HG02943 (cell line): Measurements from ENCODE around the gene C20orf202.

Experiments
- ATAC-seq: cut with Tn5 transposase; IDR thresholded peaks from one replicate; pipeline ENCODE4 v1.9.1; 2021; ENCODE audit warnings: mild to moderate bottlenecking, low read depth, moderate library complexity; ENCODE audit not compliant: unreplicated experiment

Gene C20orf202

DNA sequence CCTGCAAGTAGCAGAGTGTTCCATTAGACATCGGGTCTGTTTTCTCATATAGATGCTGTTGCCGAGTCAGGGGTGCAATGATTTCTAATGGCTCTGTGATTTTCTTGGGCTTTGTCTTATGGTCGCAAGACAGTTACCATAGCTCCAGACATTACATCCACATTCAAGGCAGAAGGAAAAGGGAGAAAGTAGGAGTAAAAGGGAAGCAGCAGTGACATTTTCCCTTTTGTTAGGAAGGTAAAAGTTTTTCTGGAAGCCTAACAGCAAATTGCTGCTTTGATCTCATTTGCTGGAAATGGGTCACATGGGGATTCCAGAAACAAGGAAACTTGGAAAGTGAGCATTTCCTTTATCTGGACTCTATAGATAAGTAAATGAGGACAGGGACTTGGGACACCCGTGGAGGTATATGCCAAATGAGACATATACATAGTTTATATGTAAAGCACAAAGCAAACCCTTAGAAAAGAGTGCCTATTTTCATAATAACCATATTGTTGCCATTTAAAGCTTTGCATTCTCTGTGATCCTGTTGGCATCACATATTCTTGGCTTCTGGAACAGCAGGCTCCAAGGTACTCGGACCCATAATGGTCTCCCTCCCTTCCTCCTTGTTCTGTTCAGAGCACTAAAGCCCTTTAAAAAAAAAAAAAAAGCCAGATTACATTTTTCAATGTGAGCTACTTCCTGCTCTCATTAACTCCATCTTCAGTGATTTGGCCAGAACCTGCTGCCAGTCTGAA is at the start of gene C20orf202:
Gene C20orf202, plus strand, starts transcription at position 693 of the 743 bp plus-strand sequence. CDS start 132 bp downstream, outside the sequence.
- ATAC-seq: no peak

DNA sequence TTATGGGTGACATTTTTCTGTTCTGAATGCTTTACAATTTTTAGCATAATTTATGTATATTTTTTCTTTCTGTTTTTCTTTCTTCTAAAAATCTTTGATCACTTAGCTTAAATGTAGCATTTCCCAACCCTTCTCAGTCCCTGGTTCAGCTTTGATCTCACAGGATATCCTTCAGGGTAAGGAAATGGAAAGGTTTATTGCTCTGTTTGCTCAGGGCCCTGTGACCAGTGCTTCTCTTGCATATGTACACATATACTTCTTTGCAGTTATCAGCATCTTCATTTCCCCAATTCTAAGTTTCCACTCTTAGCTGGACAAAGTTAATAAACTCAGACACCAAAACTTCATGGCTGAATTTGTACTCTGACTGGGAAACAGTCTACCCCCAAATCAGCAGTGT is 49.0 kb upstream of the C20orf202 start:
- ATAC-seq: no peak

DNA sequence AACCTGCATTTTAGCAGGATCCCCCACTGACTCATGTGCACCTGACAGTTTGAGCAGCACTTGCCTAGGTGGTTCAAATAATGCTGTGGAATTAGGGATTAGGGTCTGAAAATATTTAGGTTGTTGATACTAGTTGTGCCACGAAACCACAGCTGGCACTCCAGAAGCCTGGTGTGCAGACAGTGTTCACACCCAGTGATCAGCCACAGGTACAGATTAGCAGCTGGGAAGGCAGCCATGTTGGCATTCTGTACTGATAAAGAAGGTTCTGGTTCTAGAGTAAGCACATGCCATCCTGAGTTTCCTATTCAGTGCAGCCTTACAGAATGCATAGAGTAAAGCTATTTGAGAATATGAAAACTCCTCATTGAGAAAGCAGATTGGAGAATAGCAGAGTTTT is 48.6 kb upstream of the C20orf202 start:
- ATAC-seq: no peak

DNA sequence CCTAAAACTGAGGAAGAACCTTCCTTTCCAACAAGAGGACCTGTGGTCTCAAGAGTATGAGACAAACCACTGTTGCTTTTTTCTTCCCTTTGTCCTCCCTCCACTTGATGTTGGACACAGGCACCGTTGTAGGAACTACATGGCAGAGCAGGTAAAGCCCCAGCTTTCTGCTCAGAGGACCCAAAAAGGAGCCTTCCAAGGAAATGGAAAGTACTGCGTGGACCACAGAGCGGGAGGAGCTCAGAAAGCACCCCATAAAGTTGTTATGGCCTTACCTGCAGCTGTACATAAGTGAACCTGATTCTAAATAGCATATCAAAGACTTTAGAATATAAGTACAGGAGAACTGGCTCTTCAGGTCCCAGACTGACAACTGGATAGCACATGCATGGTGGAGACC is 47.9 kb upstream of the C20orf202 start:
- no peak for ATAC-seq

GRCh38 chr20:1160496-1160895 is 42.8 kb upstream of the C20orf202 start:
- no peak for ATAC-seq

DNA sequence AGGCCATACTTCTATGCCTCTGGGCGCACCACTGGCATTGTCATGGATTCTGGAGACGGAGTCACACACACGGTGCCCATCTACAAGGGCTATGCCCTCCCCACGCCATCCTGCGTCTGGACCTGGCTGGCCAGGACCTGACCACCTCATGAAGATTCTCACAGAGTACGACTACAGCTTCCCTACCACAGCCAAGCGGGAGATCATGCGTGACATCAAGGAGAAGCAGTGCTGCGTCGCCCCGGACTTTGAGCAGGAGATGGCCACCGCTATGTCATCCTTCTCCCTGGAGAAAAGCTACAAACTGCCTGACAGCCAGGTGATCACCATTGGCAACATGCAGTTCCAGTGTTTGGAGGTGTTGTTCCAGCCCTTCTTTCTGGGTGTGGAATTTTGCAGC is 42.3 kb upstream of the C20orf202 start:
- no peak for ATAC-seq

DNA sequence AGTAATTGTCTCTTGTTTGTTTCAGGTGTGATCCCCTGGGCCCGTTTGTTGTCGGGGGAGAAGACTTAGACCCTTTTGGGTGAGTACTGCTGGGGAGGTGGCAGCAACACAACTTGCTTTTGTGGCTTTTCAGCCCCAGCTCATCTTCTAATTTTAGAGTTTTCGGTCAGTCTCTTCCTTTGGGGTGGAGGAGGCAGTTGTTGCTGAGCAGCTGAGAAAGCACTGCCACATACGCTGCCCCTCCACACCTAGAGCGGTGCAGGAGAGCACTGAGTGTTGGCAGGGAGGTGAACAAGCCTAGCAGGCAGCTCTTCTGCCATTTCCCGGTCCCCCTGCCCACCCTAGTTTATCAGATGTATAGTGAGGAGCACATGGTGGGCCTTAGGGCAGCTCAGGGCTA is 40.1 kb upstream of the C20orf202 start:
- ATAC-seq: no peak

DNA sequence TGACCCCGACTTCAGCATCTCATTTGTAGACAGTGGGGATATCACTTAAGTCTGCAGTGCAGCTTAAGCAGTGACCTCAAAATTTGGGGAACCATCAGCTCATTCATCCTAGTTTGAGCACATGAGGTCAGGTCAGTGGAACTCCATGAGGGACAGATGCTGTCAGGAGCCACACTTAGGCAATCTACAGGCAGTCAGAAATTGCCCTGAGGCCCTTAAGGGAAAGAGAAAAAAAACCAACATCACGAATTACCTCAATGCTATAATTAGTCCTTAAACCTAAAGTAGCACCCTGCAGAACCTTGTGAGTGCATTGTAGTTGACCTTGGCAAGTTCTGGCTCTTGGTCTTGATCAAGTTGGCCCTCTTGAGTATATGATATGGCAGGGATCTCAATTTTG is 39.6 kb upstream of the C20orf202 start:
- ATAC-seq: no peak

DNA sequence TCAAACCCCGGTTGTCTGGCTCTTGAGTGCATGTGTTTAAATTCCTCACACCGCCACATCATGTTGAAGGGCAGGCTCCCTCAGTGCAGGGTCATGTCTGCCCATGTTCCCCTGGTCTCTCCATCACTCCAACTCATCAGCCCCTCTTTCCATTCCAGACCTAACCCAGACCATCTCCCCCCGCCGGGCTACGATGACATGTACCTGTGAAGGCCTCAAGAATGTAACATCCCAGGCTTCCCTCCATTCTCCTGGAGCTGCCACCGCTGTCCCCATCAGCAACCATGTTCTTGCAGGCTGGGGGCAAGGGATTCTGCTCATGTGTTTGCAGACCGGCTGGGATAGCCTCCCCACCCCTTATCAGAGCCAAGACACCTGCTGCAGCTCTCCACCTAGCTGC is 38.4 kb upstream of the C20orf202 start:
- no peak for ATAC-seq

- ATAC-seq: no peak
Measured at GRCh38 chr20:1165521-1165920, 37.7 kb upstream of the C20orf202 start.

GRCh38 chr20:1165941-1166340 is 37.3 kb upstream of the C20orf202 start:
- no peak for ATAC-seq

- no peak for ATAC-seq
Measured at GRCh38 chr20:1166948-1167720, 36.1 kb upstream of the C20orf202 start.

GRCh38 chr20:1169224-1169623 is 34.0 kb upstream of the C20orf202 start:
- no peak for ATAC-seq

GRCh38 chr20:1171461-1172093 is 31.7 kb upstream of the C20orf202 start:
- ATAC-seq: no peak

DNA sequence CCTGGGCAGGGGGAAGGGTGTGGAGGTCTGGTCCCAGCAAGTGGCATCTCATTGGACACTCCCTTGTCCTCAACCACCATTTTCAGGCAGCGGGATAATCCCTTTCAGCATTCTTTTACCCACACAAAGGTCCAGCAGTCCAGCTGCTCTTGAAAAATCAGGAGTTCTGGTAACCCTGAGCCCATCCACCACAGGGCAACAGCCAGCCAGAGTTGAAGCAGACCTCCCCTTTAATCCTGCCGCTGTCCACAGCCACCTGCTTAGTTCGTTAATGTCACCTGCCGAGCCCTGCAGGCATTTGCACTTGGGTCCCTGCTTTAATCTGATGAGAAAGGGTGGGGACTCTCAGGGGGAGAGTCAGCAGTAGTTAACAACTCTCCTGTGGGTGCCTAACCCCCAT is 29.6 kb upstream of the C20orf202 start:
- ATAC-seq: no peak

DNA sequence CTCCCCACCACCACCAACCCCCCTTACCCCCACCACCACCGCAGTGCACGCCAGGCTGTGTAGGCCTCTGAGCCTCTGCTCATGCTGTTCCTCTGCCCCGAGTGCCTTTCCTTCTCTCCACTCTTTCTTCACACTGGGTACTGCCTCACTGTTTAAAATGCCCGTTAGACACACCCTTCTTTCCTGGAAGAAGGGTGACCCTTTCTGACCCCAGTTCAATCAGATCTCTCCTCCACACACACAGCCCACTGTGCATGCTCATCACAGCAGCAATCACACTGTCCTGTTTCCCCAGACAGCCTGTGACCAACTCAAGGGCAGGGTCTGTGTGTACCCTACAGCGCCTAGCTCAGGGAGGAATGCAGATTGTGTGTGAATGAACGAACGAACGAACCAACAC is 28.5 kb upstream of the C20orf202 start:
- no peak for ATAC-seq

DNA sequence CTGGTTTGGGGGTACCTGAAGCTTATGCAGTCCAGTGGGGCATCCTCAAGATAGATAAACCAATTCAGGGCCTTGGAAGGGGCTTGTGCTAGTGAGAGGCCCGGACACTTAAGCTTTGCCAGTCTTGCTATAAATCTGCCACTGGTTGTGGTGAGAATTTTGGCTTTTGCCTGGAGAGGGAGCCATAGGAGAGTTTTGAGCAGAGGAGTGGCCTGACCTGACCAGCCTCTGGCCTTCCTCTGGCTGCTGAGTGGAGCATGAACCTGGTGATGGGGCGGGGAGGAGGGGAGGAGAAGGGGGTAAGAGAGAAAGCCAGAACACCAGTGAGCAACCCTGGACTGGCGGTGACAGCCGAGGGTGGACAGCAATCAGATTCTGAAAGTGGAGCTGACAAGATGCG is 25.6 kb upstream of the C20orf202 start:
- no peak for ATAC-seq

DNA sequence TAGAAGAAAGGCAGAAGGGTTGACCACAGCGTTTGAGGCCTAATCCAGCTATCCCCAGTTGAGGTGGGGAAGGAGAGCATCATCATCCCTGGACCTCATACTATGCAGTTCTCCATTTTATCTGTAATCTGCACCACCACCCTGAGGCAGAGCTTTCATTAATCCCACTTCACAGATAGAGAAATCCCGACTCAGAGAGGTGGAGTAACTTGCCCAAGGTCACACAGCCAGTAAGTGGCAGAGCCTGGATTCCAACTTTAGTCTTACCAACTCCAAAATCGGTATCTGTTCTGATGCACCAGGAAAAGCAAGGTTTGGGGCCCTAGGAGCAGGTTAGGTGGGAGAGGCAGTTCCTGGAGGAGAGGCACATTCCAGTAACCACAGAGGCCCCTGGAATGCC is 25.2 kb upstream of the C20orf202 start:
- no peak for ATAC-seq

GRCh38 chr20:1178623-1179022 is 24.6 kb upstream of the C20orf202 start:
- no peak for ATAC-seq

- ATAC-seq: no peak
Measured at GRCh38 chr20:1180949-1181348, 22.3 kb upstream of the C20orf202 start.

DNA sequence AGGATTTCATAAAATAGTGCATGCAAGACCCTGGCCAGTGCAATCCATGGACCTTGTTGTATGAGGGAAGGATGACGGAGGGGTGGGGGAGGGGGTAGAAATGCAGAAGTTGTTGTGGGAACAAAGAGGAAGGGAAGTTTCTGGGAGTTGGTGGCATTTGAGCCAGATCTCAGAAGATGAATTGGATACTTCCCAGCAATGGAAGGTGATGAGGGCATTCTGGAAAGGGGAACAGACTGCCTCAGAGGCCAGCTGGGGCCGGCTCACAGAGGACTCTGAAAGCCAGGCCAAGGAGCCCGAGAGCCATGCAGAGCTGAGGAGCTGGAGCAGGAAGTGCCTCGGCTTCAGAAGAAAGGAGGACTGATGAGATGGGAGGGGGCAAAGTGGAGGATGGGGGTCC is 21.1 kb upstream of the C20orf202 start:
- ATAC-seq: no peak

DNA sequence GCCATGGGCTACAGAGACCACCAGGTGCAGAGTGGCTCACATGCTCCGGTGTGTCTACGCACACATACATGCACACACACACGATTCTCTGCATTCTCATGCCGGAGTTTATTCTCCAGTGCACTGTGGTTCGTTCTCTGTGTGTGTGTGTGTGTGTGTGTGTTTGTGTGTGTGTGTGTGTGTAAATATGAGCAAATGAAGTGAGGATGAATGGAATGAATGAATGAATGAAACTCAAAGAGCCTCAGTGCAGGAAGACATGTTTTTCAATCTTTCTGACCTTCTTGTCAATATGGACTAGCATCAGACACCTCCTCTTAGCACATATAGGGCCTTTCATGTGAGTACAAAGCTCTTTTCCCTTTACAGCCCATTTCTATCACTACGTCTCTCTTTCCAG is 20.1 kb upstream of the C20orf202 start:
- no peak for ATAC-seq
